C4-2B (cell line): ENCODE results near the gene C2CD3.

Experiments
- CTCF ChIP-seq: fragments of 450-650 bp; conservative IDR thresholded peaks from 2 replicates; pipeline ENCODE4 v1.5.1; 2017; ENCODE audit warnings: mild to moderate bottlenecking
- ZFX ChIP-seq: fragments of 450-650 bp; IDR thresholded peaks from 2 replicates; pipeline ENCODE4 v1.6.1; 2017

- TF ChIP-seq CTCF (no peak), ZFX (no peak)
Observed at GRCh38 chr11:74212533-74212932, 41.7 kb upstream of the C2CD3 start.
